ENCODE data around the gene ABCB6.

Gene ABCB6

GRCh38 chr2:219245148-219245898, 26.6 kb upstream of the ABCB6 start, which contains the start of the genes GLB1L and STK16:
GLB1L (minus strand) TSS chr2:219245444; CDS start chr2:219243573, 1,871 bp downstream.
STK16 (plus strand) TSS chr2:219245479; CDS start chr2:219246000, 521 bp downstream.
- no peak for DNase-seq

DNA sequence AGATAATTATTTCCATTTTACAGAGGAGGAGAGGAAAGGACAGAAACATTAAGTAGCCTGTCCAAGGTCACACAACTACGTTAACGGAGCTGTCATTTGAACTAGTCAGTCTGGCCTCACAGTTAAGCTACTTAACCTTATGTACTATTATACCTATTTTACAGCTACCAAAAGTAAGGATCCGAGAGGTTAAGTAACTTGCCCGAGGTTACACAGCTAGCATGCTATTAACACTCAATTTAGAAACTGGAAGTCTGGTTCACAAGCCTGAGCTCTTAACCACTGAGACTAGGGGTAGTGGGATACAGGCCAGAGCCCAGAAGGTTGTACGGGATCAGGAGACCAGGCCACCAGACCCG, 26.0 kb upstream of the ABCB6 start:
- no peak for DNase-seq

- no peak for DNase-seq
These were observed 24.6 kb upstream of the ABCB6 start for GRCh38 chr2:219243291-219243761.

DNA sequence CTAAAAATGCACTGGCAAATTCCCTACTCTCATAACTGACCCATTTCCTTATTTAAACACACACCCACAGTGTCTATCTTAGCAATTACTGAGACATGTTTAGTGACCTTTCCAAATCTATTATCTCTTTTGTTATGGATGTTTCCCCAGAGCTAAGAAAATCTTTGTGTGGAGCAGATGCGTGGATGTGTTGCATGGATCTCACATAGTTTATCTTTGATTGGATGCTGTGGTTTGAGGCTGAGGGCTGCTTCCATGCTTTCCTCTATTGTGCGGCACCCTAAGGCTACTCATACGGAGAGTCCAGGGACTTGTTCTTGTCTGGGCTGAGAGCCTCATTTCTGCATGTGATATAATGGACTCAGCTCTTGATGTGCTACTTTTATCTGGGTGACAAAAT, 15.6 kb upstream of the ABCB6 start:
- no peak for DNase-seq

DNA sequence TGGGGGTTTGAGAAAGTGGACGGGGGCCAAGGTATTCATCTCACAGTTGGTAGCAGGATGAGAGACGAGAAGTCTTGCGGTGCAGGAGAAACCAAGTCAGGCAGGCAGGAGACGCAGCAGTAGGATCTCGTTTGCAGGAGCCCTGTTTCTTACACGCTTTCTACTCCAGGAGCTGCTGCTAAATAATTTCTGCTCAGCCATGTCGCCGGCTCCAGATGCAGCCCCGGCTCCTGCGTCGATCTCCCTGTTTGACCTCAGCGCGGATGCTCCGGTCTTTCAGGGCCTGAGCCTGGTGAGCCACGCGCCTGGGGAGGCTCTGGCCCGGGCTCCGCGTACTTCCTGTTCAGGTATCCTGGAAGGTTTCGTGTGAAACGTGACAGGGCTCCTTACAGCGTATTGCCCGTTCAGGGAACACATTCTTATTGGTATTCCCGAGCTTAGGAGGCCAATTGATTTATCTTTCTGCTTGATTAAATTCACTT, 11.3 kb upstream of the ABCB6 start:
- DNase-seq, result no peak

GRCh38 chr2:219229305-219230058, 10.7 kb upstream of the ABCB6 start, which contains the start of the genes ANKZF1 and ATG9A:
ANKZF1 (plus strand) TSS chr2:219229806; CDS start chr2:219230258, 452 bp downstream.
ATG9A (minus strand) TSS chr2:219229636; CDS start chr2:219228024, 1,612 bp downstream.
- peak; percentile 99 for DNase-seq

- DNase-seq, result no peak
These were observed 10.2 kb upstream of the ABCB6 start for GRCh38 chr2:219228911-219229304.

DNA sequence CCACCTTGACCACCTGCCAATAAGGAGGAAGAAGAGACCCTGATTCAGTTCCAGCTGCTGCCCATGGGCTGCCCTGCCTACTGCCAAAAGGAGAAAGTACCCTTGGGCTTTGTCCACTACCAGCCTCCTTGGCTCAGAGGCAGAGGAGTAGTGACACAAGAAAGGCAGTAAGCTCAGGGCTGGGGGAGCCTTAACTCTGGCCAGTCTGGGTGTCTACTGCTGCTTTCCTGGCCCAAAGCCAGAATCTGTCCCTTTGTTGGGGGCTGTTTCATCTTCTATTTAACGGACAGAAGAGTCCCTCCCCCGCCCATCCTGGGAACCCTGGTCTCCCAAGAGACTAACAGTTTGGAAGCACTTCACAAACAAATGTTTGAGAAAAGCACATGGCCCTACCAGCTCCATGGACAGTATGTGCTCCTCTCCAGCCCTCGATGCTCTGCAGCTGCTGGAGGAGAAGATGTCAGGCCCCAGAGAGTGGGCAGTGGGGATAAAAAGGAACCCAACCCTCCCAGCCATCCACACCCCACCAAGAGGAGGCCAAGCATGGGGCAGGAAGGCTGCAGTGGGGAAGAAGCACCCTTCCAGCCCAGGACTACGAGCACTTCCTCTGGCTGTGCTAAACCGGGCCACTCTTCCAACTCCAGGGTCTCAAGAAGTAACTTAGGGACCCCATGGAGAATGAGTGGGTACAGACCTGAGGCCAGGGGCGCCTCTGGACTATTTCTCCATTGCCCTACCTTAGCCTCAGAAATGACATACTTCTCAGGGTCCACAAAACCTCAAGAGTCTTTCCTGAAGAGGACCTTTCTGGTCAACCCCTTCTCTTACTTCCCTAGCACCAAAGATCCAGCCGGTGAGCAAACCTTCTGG, 9.5 kb upstream of the ABCB6 start:
- DNase-seq, result no peak

DNA sequence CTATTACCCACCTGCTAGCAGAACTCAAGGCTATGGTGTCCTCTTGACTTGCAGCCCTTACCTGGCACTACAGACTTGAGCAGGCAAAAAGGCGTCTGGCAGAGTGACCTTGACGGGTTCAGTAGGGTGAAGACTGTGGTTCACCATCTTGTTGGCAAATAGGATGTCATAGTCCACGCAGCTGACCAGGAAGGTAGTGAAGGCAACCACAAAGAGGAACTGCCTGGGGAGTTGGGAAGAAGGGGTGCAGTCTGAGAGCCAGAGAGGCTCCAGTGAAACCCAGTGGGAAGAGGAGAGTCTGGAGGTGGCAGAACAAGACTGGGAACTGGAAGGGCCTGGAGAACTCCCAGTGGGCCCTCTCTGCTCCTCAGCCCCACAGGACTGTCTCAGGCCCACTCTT, 6.6 kb upstream of the ABCB6 start:
- DNase-seq, result no peak

GRCh38 chr2:219223831-219224610, 5.3 kb upstream of the ABCB6 start:
- no peak for DNase-seq

GRCh38 chr2:219221957-219222518, 3.3 kb upstream of the ABCB6 start:
- no peak for DNase-seq

- no peak for DNase-seq
These were observed 2.1 kb upstream of the ABCB6 start for GRCh38 chr2:219220652-219221402.

GRCh38 chr2:219219784-219220532, 1.2 kb upstream of the ABCB6 start:
- no peak for DNase-seq

- DNase-seq, result no peak
These were observed 484 bp downstream of the ABCB6 start for GRCh38 chr2:219218217-219218731.

DNA sequence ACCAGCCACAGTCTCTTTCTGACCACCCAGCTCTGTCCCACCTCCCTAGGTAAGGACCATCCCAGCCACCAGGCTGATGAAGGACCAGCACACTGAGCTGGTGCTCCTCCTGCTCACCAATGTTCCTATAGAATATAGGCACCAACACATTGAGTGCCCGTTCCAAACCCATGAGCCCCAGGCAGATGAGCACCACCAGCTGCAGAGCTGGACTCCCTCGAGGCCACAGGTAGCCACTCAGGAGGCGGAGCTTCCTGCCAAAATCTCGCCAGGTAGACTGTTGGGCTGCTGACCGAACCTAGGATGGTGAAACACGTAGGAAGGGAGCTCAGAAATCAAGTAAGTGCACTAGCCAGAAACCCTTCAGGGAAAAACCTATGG, 2.2 kb downstream of the ABCB6 start:
- no peak for DNase-seq

GRCh38 chr2:219215871-219216534, 2.8 kb downstream of the ABCB6 start:
- no peak for DNase-seq

- no peak for DNase-seq
These were observed 4.0 kb downstream of the ABCB6 start for GRCh38 chr2:219214786-219215185.

GRCh38 chr2:219214141-219214540, 4.6 kb downstream of the ABCB6 start:
- DNase-seq, result no peak

GRCh38 chr2:219213486-219214071, 5.2 kb downstream of the ABCB6 start:
- no peak for DNase-seq

Data from SIG-M5 (cell line).